Esophagus squamous epithelium (tissue), 4 donors: ENCODE measurements around the gene ATP1A4.

Experiments
- POLR2A ChIP-seq, 4 donors: fragments of 450-650 bp; IDR thresholded peaks; one replicate each; pipeline ENCODE4 v1.6.1; 2017; ENCODE audit warnings: antibody characterized with exemption in 4 of 4, mild to moderate bottlenecking in 4 of 4, moderate library complexity in 3 of 4
- TF ChIP-seq, protein P1 (sequence below), 6 experiments: fragments of 450-650 bp in 4 of 6; fragments of 200-600 bp in 2 of 6; sonication (generic) in 2 of 6; IDR thresholded peaks; one replicate each; pipeline ENCODE4 v1.5.1; 2016 to 2019; ENCODE audit warnings: antibody characterized with exemption in 6 of 6, mild to moderate bottlenecking in 4 of 6, moderate library complexity in 4 of 6

DNA sequence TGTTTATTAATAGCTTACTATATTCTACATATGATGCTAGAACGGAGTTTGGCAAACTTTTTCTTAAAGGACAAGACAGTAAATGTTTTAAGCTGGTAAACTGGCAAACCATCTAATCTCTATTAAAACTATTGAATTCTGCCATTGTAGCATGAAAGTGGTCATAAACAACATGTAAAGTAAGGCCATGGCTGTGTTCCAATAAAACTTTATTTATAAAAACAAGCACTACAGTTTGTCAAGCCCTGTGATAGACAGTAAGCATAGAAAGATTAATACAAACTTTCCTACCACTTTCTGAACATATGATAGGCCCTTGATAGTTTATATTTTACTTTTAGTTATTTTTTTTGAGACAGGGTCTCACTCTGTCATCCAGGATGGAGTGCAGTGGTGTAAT lies 76.2 kb downstream of the ATP1A4 start:
- TF ChIP-seq, protein P1, sequence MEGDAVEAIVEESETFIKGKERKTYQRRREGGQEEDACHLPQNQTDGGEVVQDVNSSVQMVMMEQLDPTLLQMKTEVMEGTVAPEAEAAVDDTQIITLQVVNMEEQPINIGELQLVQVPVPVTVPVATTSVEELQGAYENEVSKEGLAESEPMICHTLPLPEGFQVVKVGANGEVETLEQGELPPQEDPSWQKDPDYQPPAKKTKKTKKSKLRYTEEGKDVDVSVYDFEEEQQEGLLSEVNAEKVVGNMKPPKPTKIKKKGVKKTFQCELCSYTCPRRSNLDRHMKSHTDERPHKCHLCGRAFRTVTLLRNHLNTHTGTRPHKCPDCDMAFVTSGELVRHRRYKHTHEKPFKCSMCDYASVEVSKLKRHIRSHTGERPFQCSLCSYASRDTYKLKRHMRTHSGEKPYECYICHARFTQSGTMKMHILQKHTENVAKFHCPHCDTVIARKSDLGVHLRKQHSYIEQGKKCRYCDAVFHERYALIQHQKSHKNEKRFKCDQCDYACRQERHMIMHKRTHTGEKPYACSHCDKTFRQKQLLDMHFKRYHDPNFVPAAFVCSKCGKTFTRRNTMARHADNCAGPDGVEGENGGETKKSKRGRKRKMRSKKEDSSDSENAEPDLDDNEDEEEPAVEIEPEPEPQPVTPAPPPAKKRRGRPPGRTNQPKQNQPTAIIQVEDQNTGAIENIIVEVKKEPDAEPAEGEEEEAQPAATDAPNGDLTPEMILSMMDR (IDR thresholded peaks at IDR 0.05) = no peak
- TF ChIP-seq POLR2A (IDR thresholded peaks at IDR 0.05) = no peak
